Measurements from ENCODE around the gene ATR.

DNA sequence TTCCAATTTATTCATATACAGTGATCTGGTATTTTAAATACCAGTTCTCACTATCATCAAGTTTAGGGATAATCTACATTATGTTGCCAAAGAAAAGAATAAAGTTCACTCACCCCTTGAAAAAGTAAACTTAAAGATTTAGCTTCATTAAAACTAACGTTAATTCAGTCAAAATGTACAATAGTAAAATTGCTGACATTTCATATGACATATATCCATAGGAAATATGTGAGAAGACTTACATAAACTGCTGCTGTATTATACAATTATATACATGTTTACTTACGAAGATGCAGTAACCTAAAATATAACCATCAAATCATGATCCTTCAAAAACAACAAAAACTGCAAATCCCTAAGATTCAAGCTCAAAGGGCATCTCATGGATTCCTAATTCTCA, 44.0 kb downstream of the ATR start:
- TF ChIP-seq, protein P1, sequence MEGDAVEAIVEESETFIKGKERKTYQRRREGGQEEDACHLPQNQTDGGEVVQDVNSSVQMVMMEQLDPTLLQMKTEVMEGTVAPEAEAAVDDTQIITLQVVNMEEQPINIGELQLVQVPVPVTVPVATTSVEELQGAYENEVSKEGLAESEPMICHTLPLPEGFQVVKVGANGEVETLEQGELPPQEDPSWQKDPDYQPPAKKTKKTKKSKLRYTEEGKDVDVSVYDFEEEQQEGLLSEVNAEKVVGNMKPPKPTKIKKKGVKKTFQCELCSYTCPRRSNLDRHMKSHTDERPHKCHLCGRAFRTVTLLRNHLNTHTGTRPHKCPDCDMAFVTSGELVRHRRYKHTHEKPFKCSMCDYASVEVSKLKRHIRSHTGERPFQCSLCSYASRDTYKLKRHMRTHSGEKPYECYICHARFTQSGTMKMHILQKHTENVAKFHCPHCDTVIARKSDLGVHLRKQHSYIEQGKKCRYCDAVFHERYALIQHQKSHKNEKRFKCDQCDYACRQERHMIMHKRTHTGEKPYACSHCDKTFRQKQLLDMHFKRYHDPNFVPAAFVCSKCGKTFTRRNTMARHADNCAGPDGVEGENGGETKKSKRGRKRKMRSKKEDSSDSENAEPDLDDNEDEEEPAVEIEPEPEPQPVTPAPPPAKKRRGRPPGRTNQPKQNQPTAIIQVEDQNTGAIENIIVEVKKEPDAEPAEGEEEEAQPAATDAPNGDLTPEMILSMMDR (IDR thresholded peaks at IDR 0.05): no peak
- TF ChIP-seq POLR2A (IDR thresholded peaks at IDR 0.05): no peak
